ENCODE measurements around the gene CACNB4.
A peak's percentile ranks its signal among the peaks of the same experiment; 100 is the strongest.
"Not testable (repeated sequence)": the region's sequence is repeated elsewhere in the genome, so short reads cannot be mapped to it uniquely, and the experiment has no call there.

The CACNB4 gene

DNA sequence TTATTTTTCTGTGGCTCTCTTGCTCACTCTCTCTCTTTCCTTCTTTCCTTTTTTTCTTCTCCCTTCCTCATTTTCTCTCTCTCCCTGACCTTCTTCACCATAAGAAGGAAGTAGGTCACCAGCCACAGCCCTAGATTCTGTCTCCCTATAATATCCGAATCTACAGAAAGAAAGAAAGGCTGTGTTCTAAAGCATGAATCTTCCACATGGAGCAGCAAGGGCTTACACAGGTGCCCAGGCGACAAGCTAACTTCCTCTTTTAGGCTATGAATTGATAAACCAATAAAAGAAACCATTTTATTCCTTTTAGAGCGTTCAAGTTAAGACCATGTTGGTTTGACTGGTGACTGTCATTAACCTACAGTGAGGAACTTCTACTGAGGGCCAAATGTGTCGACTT, 49.3 kb downstream of the CACNB4 start:
- no peak for DNase-seq

GRCh38 chr2:152047824-152048471, 50.9 kb downstream of the CACNB4 start:
- DNase-seq = no peak

- DNase-seq = no peak
Measured at GRCh38 chr2:152046940-152047339, 51.9 kb downstream of the CACNB4 start.

DNA sequence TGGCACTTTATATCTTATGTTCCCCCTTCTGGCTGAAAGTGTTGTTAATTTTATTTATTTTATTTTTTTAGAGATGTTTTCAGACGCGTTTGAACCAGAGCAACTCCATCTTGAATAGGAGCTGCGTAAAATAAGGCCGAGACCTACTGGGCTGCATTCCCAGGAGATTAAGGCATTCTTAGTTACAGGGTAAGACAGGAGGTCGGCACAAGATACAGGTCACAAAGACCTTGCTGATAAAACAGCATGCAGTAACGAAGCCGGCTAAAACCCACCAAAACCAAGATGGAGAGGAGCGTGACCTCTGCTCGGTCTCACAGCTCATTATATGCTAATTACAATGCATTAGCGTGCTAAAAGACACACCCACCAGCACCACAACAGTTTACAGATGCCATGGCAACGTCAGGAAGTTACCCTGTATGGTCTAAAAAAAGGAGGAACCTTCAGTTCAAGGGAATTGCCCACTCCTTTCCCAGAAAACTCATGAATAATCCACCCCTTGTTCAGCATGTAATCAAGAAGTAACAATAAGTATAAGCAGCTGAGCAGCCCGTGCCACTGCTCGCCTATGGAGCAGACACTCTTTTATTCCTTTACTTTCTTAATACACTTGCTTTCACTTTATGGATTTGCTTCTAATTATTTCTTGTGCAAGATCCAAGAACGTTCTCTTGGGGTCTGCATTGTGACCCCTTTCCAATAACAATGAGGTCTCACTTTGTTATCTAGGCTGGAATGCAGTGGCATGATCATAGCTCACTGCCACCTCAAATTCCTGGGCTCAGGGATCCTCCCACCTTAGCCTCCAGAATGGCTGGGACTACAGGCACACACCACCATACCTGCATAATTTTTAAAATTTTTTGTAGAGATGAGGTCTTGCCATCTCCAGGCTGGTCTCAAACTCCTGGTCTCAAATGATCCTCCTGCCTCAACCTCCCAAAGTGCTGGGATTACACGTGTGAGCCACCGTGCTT, 55.9 kb downstream of the CACNB4 start:
- peak; percentile 25 to 65 for DNase-seq

DNA sequence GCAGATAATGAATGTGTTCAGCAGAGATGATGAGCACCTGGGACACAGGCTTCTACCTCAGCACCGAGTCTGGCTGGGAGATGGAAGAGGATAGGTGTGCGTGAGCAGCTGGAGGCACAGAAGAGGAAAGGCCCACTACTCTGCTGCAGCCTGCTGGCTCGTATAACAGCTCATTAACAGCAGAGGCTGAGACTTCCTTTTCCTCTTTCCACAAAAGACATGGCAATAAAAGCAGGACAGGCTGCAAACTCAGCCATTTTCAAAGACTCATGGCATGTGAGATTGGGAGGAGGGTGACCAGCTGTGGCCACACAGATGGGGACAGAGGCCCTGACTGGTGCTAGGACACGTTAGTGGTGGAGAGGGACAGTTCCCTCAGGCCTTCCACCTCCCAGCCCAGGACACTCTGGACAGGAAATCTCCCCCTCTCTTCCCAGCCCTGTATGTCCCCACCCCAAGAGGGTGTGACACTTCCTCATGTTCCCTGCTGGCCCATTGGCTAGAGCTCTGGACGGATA, 60.3 kb downstream of the CACNB4 start:
- no peak for DNase-seq

DNA sequence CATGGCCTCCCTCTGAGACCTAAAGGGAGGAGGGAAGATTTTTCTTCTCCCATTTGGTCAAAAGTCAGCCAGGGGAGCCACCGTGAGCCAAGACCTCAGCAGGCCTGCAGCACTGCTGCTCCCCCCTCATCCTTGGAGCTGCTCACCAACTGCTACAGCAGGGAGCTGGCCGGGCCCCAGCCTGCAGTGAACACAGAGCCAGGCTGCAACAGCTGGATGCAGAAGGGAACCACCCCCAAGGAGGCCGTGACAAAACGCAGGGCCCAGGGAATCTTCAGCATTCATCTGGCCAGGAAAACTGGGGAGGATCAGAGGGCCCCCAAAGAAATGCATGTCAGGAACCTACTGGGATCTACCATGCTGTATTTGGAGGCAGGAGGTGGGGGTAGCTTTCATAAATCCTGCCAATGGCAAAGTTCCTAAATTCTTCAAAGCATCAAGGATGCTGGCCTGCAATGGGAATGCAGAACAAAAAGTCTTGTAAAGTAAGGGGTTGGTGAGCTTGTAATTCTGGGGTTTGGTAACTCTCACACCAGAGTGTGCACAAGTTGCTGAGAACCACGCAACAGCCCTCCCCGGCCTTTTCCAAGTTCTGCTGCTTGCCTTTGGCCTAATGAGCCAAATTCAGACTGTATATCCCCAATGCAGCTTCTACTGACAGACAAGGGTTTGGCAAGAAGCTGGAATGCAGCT, 61.0 kb downstream of the CACNB4 start:
- no peak for DNase-seq

- DNase-seq = peak; percentile 46 to 59
Measured at GRCh38 chr2:152036611-152037469, 62.0 kb downstream of the CACNB4 start.

DNA sequence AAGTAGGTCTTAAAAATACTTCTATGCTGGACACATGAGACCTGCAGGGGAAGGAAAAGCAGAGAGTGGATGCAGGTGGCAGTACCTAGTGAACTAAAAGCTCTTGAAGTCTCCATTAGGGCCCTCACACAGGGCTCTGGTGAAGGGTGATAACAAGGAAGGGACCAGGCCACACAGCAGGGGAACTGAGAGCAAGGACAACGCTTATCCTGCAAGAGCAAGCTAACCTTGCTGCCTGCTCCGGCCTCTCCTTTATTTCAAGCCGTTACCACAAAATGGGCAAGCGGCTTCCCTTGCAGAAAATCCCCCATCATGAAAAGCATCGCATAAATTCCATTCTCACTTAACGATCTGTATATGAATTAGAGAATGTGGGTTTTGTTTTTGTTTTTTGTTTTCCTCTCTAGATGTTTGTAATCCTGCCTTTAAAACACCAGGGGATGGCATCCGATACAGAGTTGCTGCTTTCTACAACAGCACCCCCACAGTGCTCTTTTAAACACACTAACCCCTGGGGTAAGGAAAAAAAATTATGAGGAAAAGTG, 64.5 kb downstream of the CACNB4 start:
- DNase-seq = no peak

DNA sequence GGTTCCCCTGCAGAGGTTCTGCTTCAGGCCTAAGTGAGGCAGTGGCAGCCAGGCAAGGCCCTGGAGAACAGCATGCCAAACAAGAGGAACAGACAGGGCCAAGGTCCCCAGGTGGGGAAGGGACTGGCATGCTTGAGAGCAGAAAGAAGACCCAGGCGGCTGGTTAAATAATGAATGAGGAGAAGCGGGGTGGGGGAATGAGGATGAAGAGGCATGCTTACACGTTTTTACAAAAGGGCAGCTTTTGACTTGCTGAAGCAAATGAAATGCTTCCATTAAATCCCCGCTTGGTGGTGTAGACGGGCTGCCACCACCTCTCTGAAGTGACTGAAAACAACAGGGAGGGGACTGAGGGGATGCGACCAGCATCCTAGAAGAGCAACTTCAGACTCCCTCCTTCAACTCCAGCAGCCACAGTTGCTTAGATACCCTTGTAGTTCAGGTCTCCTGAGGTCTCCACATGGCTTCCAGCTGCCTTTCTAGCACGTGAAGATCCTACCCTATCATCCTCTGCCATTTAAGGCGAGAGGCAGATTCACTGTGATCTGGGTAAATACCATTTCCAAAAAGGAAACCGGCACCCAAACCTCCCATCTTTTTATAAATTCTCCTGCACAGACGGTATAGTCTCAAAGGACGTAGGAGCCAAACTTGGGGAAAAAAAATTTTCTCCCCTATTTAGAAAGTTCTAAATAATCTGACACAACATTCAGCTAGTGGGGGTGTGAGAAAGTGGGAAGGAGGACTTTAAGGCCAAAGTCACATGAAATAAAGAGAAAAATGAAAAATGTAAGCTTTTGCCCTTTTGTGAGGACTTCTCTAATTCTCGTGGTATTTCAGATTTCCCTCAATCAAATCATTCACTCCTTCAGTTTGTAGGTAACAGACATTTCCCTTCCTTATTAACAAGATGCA, 65.6 kb downstream of the CACNB4 start:
- DNase-seq = no peak

- no peak for DNase-seq
Measured at GRCh38 chr2:152031747-152032306, 67.0 kb downstream of the CACNB4 start.

DNA sequence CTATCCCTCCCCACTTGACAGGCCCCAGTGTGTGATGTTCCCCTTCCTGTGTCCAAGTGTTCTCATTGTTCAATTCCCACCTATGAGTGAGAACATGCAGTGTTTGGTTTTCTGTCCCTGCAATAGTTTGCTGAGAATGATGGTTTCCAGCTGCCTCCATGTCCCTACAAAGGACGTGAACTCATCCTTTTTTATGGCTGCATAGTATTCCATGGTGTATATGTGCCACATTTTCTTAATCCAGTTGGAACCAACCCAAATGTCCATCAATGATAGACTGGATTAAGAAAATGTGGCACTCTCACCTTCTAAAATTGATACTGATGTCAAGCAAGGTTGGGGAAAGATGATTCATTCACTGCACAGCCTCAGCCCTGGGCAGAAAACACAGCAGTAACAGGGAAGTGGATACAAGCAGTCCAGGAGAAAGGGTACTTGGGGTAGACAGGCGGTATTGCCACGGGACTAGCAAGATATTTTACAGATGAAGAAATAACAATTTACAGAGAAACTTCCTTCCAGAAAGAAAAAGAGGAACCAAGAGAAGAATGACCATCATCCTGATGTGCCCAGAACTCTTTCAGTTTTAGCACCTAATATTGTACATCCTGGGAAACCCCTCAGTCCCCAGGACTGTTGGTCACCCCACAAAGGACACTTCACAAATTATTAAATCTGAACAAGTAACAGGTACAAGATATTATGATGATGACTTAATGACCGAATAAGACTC, 68.1 kb downstream of the CACNB4 start:
- DNase-seq = peak in 1 of 2 donors; percentile 46

GRCh38 chr2:152028182-152028862, 70.5 kb downstream of the CACNB4 start:
- DNase-seq = no peak

- DNase-seq = peak; percentile 73 to 76
Measured at GRCh38 chr2:152025678-152026287, 73.1 kb downstream of the CACNB4 start.

GRCh38 chr2:152024477-152024876, 74.4 kb downstream of the CACNB4 start:
- DNase-seq = no peak

- no peak for DNase-seq
Measured at GRCh38 chr2:152022090-152022489, 76.8 kb downstream of the CACNB4 start.

DNA sequence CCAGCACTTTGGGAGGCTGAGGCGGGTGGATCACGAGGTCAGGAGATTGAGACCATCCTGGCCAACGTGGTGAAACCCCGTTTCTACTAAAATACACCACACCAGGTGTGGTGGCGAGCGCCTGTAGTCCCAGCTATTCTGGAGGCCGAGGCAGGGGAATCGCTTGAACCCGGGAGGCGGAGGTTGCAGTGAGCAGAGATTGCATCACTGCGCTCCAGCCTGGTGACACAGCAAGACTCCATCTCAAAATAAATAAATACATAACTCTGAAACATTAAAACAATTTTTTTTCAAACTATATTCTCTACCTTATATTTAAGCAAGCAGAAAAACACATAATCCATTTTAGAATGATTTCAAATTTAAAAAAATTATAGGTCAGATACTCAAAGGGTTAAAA, 77.8 kb downstream of the CACNB4 start:
- not testable (repeated sequence) for DNase-seq

- no peak for DNase-seq
Measured at GRCh38 chr2:152019732-152020131, 79.1 kb downstream of the CACNB4 start.

Data from CD4-positive, alpha-beta T cell treated with Interferon alpha-2 for 1 hour (primary cell).